Activated T-cell treated with anti-CD3 and anti-CD28 coated beads, Interleukin-2, amount 50 U/mL, for 4 hours (primary cell): ENCODE results near the gene FCAMR. TPM values are rescaled to one million over a fixed set of nuclear protein-coding genes. Genes with fewer than 3 reads are reported as not detected.

Experiments used
- ATAC-seq, 2 donors: fragments of 200-7000 bp; cut with Tn5 transposase; one replicate each; pipeline ENCODE4 v1.10.0; 2021
- DNase-seq: peaks from one replicate; pipeline ENCODE4 v3.0.0-alpha.2; 2020
- H3K27me3 Mint-ChIP-seq: one replicate; pipeline ENCODE4 v1.8.0; 2021; ENCODE audit warnings: low read depth, mixed read lengths
- H3K36me3 Mint-ChIP-seq: one replicate; pipeline ENCODE4 v1.8.0; 2022; ENCODE audit warnings: mixed read lengths; ENCODE audit not compliant: insufficient read depth
- H3K4me1 Mint-ChIP-seq: one replicate; pipeline ENCODE4 v1.8.0; 2021; ENCODE audit warnings: low read depth, mixed read lengths
- H3K4me3 Mint-ChIP-seq: one replicate; pipeline ENCODE4 v1.8.0; 2021; ENCODE audit warnings: mild to moderate bottlenecking, moderate library complexity, mixed read lengths
- H3K9me3 Mint-ChIP-seq: one replicate; pipeline ENCODE4 v1.8.0; 2021; ENCODE audit warnings: mixed read lengths
- total RNA-seq, 3 donors: library from RNA; stranded (reverse); gene quantifications; one replicate each; pipeline ENCODE4 v1.2.1, GENCODE V29; 2021

Gene FCAMR
- total RNA-seq, 3 donors from 2014 or later: not detected

- Mint-ChIP-seq H3K9me3 (no peaks in the 10 kb centered on the region), H3K27me3 (peaks cover 8% of the 10 kb centered on the region), H3K4me3 (no peak overlapping the region), H3K4me1 (peaks cover 2% of the 10 kb centered on the region), H3K36me3 (no peaks in the 10 kb centered on the region)
- DNase-seq (peak; percentile 22), ATAC-seq (no peak)
These were observed 34.9 kb upstream of the FCAMR start for GRCh38 chr1:207004931-207005830.

DNA sequence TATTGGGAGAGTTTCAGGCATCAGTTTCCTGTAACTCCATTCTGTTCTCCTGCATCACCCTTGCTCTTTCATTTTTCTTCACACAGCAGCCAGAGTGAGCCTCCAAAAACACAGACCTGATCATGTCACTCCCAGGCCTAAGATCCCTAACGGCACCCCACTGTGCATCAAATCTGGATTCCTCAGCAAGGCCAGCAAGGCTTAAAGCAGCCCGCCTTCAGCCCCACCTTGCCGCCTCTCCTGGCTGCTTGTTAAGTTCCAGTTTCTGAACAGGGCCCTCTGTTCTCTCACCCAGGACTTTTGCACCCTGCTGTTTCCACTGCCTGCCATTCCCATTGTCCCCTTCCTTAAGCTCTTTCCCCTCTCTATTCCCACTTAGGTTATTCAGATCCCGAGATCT, 33.0 kb upstream of the FCAMR start:
- Mint-ChIP-seq H3K36me3 (no peaks in the 10 kb centered on the region), H3K4me3 (no peak overlapping the region), H3K27me3 (peaks cover 5% of the 10 kb centered on the region), H3K9me3 (no peaks in the 10 kb centered on the region), H3K4me1 (peaks cover 2% of the 10 kb centered on the region)
- ATAC-seq: no peak
- DNase-seq: no peak

DNA sequence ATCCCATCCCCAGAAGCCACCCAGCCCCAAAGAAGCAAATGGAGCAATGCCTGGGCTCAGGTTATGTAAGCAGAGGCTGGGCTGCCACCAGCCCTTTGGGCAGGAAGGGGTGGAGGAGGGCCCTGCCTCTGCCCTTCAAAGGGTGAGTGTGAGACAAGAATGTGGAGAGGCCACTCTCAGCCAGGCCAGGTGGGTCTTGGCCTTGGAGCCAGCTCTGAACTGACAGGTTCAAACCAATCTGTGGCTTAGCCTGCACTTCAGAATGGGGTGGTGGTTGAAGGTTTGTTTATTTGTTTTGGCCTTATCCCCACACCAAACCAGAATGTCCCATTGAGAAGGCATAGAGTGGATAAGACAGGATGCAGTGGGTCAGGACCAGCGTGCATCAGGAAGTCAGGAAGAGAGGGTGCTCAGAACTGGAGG, 32.5 kb upstream of the FCAMR start:
- Mint-ChIP-seq H3K9me3 (no peaks in the 10 kb centered on the region), H3K36me3 (no peaks in the 10 kb centered on the region), H3K4me1 (peaks cover 2% of the 10 kb centered on the region), H3K27me3 (peaks cover 5% of the 10 kb centered on the region), H3K4me3 (no peak overlapping the region)
- DNase-seq (no peak), ATAC-seq (no peak)

DNA sequence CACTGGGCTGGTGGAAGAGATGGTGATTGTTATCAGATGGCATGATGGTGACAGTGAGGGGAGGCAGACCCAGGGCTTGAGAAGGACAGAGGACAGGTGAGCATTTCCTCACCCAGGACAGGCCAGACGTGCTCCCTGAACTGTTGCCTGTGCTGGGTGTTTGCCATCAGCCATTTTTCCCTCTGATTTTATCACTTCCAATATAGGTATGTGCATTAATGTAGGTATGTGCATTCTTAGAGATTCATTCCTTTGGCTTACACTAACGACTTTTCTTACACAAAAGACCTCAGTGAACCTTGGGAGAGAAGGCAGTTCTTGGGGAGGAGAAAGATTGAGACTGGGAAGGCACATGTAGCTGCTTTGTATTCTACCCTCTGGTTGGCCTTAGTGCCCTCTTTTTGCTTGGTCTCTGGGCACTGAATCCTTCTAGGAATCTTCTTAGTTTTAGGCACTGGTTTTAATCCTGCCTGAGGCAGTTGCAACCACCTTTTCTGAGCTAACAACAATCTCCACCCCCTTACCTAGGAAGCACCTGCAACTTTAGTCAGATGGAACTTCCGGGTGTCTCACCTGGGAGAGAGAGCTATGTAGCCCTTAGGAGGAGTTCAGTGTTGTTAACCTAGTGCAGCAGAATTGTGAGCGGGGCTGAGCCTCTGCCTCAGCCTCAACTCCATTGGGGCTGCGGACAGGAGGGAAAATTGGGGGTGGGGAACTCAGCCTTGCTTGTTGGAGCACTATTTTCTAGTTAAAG, 31.4 kb upstream of the FCAMR start:
- DNase-seq (no peak), ATAC-seq (no peak)
- H3K9me3 Mint-ChIP-seq: no peaks in the 10 kb centered on the region
- peaks cover 2% of the 10 kb centered on the region for H3K4me1 Mint-ChIP-seq
- peaks cover 2% of the 10 kb centered on the region for H3K27me3 Mint-ChIP-seq
- no peaks in the 10 kb centered on the region for H3K36me3 Mint-ChIP-seq
- no peak overlapping the region for H3K4me3 Mint-ChIP-seq

GRCh38 chr1:207000651-207001291, 30.5 kb upstream of the FCAMR start:
- H3K36me3 Mint-ChIP-seq: no peaks in the 10 kb centered on the region
- no peaks in the 10 kb centered on the region for H3K9me3 Mint-ChIP-seq
- DNase-seq: no peak
- H3K27me3 Mint-ChIP-seq: peaks cover 2% of the 10 kb centered on the region
- no peak for ATAC-seq
- peaks cover 2% of the 10 kb centered on the region for H3K4me1 Mint-ChIP-seq
- H3K4me3 Mint-ChIP-seq: no peak overlapping the region

GRCh38 chr1:206998816-206999215, 28.6 kb upstream of the FCAMR start:
- H3K4me1 Mint-ChIP-seq: no peaks in the 10 kb centered on the region
- no peaks in the 10 kb centered on the region for H3K36me3 Mint-ChIP-seq
- no peaks in the 10 kb centered on the region for H3K9me3 Mint-ChIP-seq
- peaks cover 5% of the 10 kb centered on the region for H3K27me3 Mint-ChIP-seq
- DNase-seq (no peak), ATAC-seq (no peak)
- H3K4me3 Mint-ChIP-seq: no peak overlapping the region

GRCh38 chr1:206992790-206993189, 22.5 kb upstream of the FCAMR start:
- ATAC-seq (no peak), DNase-seq (no peak)
- Mint-ChIP-seq H3K27me3 (peaks cover 26% of the 10 kb centered on the region), H3K36me3 (no peaks in the 10 kb centered on the region), H3K9me3 (no peaks in the 10 kb centered on the region), H3K4me3 (no peak overlapping the region), H3K4me1 (no peaks in the 10 kb centered on the region)

- DNase-seq: no peak
- Mint-ChIP-seq H3K9me3 (no peaks in the 10 kb centered on the region), H3K36me3 (no peaks in the 10 kb centered on the region), H3K27me3 (peaks cover 23% of the 10 kb centered on the region), H3K4me3 (no peak overlapping the region), H3K4me1 (no peaks in the 10 kb centered on the region)
- ATAC-seq: no peak
These were observed 17.6 kb upstream of the FCAMR start for GRCh38 chr1:206987873-206988272.

DNA sequence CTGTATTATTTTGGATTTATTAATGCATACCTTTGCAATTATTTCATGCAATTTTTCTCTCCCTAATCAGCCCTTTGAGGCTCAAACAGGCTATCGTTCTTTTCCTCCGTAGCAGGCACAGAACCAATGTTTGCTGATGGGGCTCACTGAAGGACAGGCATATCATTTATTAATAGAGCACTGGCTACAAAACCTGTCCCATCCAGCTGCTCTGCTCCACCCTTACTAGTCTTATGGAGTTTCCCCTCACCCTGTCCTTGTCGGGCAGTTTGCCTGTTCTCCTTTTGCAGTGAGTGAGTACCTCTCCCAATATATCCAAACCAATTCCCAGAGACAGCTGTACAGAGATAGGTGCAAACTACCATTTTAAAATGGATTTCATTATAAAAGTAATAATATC, 16.6 kb upstream of the FCAMR start:
- H3K36me3 Mint-ChIP-seq: no peaks in the 10 kb centered on the region
- H3K4me3 Mint-ChIP-seq: no peak overlapping the region
- DNase-seq (no peak), ATAC-seq (no peak)
- H3K27me3 Mint-ChIP-seq: peaks cover 15% of the 10 kb centered on the region
- H3K4me1 Mint-ChIP-seq: no peaks in the 10 kb centered on the region
- no peaks in the 10 kb centered on the region for H3K9me3 Mint-ChIP-seq

DNA sequence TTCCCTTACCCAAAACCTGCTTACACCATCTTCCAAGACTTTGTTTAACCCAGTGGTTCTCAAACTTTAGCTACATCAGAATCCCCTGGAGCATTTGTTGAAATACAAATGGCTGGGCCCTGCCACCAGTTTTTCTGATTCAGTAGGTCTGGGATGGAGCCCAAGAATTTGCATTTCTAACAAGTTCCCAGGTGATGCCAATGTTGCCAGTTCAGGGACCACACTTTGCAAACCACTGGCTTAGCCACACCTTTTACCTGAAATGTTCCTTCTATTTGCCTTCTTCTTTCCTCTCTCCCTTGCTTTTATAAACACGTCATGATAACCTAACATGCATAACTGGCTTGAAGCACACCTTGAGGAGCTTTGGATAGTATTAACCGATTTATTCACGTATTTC, 16.1 kb upstream of the FCAMR start:
- DNase-seq (no peak), ATAC-seq (no peak)
- Mint-ChIP-seq H3K36me3 (no peaks in the 10 kb centered on the region), H3K27me3 (peaks cover 12% of the 10 kb centered on the region), H3K4me1 (no peaks in the 10 kb centered on the region), H3K4me3 (no peak overlapping the region), H3K9me3 (no peaks in the 10 kb centered on the region)

- Mint-ChIP-seq H3K4me3 (no peak overlapping the region), H3K4me1 (no peaks in the 10 kb centered on the region), H3K36me3 (no peaks in the 10 kb centered on the region), H3K27me3 (peaks cover 12% of the 10 kb centered on the region), H3K9me3 (no peaks in the 10 kb centered on the region)
- DNase-seq (no peak), ATAC-seq (no peak)
These were observed 15.0 kb upstream of the FCAMR start for GRCh38 chr1:206985162-206985749.

GRCh38 chr1:206982216-206982615, 12.0 kb upstream of the FCAMR start:
- Mint-ChIP-seq H3K4me1 (no peaks in the 10 kb centered on the region), H3K36me3 (no peaks in the 10 kb centered on the region), H3K27me3 (peaks cover 9% of the 10 kb centered on the region), H3K9me3 (no peaks in the 10 kb centered on the region), H3K4me3 (no peak overlapping the region)
- ATAC-seq (peak; percentile 70 to 81), DNase-seq (peak; percentile 47)

- no peaks in the 10 kb centered on the region for H3K9me3 Mint-ChIP-seq
- ATAC-seq (no peak), DNase-seq (no peak)
- no peaks in the 10 kb centered on the region for H3K27me3 Mint-ChIP-seq
- H3K36me3 Mint-ChIP-seq: no peaks in the 10 kb centered on the region
- no peak overlapping the region for H3K4me3 Mint-ChIP-seq
- H3K4me1 Mint-ChIP-seq: no peaks in the 10 kb centered on the region
These were observed 9.3 kb upstream of the FCAMR start for GRCh38 chr1:206979379-206980043.

- ATAC-seq (no peak), DNase-seq (no peak)
- Mint-ChIP-seq H3K4me3 (no peak overlapping the region), H3K36me3 (no peaks in the 10 kb centered on the region), H3K4me1 (no peaks in the 10 kb centered on the region), H3K27me3 (no peaks in the 10 kb centered on the region), H3K9me3 (no peaks in the 10 kb centered on the region)
These were observed 8.0 kb upstream of the FCAMR start for GRCh38 chr1:206978259-206978658.
